Suprapubic skin (tissue), 4 donors: Measurements from ENCODE around the gene ADAMTS17. TPM values are rescaled to one million over a fixed set of nuclear protein-coding genes. Genes with fewer than 3 reads are reported as not detected.
"Not testable (repeated sequence)": the region's sequence is repeated elsewhere in the genome, so short reads cannot be mapped to it uniquely, and the experiment has no call there.

ENCODE experiments used
- DNase-seq, 2 donors: peaks; one replicate each; pipeline ENCODE4 v3.0.0-alpha.2; 2019; ENCODE audit warnings: low spot score in 2 of 2
- H3K27ac ChIP-seq: fragments of 200-600 bp; sonication (generic); one replicate; pipeline ENCODE4 v1.5.1; 2019
- H3K27me3 ChIP-seq: fragments of 200-600 bp; sonication (generic); one replicate; pipeline ENCODE4 v1.5.1; 2019
- H3K36me3 ChIP-seq: fragments of 200-600 bp; sonication (generic); one replicate; pipeline ENCODE4 v1.5.1; 2019
- H3K4me1 ChIP-seq: fragments of 200-600 bp; sonication (generic); one replicate; pipeline ENCODE4 v1.5.1; 2019
- H3K4me3 ChIP-seq: fragments of 200-600 bp; sonication (generic); one replicate; pipeline ENCODE4 v1.5.1; 2019; ENCODE audit warnings: mild to moderate bottlenecking
- H3K9me3 ChIP-seq: fragments of 200-600 bp; sonication (generic); one replicate; pipeline ENCODE4 v1.5.1; 2019
- CTCF ChIP-seq, 2 donors: fragments of 200-600 bp in 1 of 2; fragments of 450-650 bp in 1 of 2; sonication (generic) in 1 of 2; IDR thresholded peaks; one replicate each; pipeline ENCODE4 v1.5.1; 2016 to 2019; ENCODE audit warnings: antibody characterized with exemption in 2 of 2, mild to moderate bottlenecking in 1 of 2, moderate library complexity in 1 of 2
- EP300 ChIP-seq: sonication (generic); formaldehyde crosslinking; IDR thresholded peaks from one replicate; pipeline ENCODE4 v1.6.1; 2017; ENCODE audit warnings: antibody characterized with exemption
- POLR2A ChIP-seq, 2 donors: fragments of 450-650 bp; IDR thresholded peaks; one replicate each; pipeline ENCODE4 v1.6.1; 2017; ENCODE audit warnings: antibody characterized with exemption in 2 of 2, mild to moderate bottlenecking in 2 of 2, moderate library complexity in 2 of 2
- POLR2AphosphoS5 ChIP-seq, 3 donors: sonication (generic); formaldehyde crosslinking; IDR thresholded peaks; one replicate each; pipeline ENCODE4 v1.6.1; 2017; ENCODE audit warnings: antibody characterized with exemption in 3 of 3
- WGBS: methylation state at CpG from one replicate; pipeline ENCODE4 v1.1.5; 2018; 5-methylcytosine and 5-hydroxymethylcytosine counted together
- total RNA-seq, 4 donors: library from RNA; depleted of rRNA; stranded (reverse); fragments of >200 nt; gene quantifications; one replicate each; pipeline ENCODE4 v1.1.0, GENCODE V29; 2016

Gene ADAMTS17
- total RNA-seq, 4 donors from 2014 or later = 4.2 to 12.3 (median 6.3) TPM

GRCh38 chr15:100082761-100083402, 258.9 kb downstream of the ADAMTS17 start:
- Histone ChIP-seq H3K27me3 (no peaks in the 10 kb centered on the region), H3K27ac (no peak overlapping the region), H3K9me3 (no peaks in the 10 kb centered on the region), H3K4me3 (no peak overlapping the region), H3K36me3 (no peaks in the 10 kb centered on the region), H3K4me1 (no peaks in the 10 kb centered on the region)
- no peak for DNase-seq
- TF ChIP-seq POLR2AphosphoS5 (IDR thresholded peaks at IDR 0.05) (no peak), EP300 (no peak), POLR2A (IDR thresholded peaks at IDR 0.05) (no peak), CTCF (IDR thresholded peaks at IDR 0.05) (no peak)
- WGBS = 89% methylated on average over 7 of the region's 7 CpGs

GRCh38 chr15:100081454-100081853, 260.3 kb downstream of the ADAMTS17 start:
- Histone ChIP-seq H3K4me3 (no peak overlapping the region), H3K36me3 (no peaks in the 10 kb centered on the region), H3K4me1 (no peaks in the 10 kb centered on the region), H3K27ac (no peak overlapping the region), H3K9me3 (no peaks in the 10 kb centered on the region), H3K27me3 (no peaks in the 10 kb centered on the region)
- 90% methylated on average over 4 of the region's 4 CpGs for WGBS
- TF ChIP-seq POLR2A (IDR thresholded peaks at IDR 0.05) (no peak), CTCF (IDR thresholded peaks at IDR 0.05) (no peak), EP300 (no peak), POLR2AphosphoS5 (IDR thresholded peaks at IDR 0.05) (no peak)
- DNase-seq = no peak

GRCh38 chr15:100078511-100079220, 263.1 kb downstream of the ADAMTS17 start:
- H3K36me3 ChIP-seq = no peaks in the 10 kb centered on the region
- H3K9me3 ChIP-seq = no peaks in the 10 kb centered on the region
- no peak for TF ChIP-seq EP300
- no peak for TF ChIP-seq POLR2A (IDR thresholded peaks at IDR 0.05)
- TF ChIP-seq CTCF (IDR thresholded peaks at IDR 0.05) = no peak
- no peak for DNase-seq
- no peaks in the 10 kb centered on the region for H3K4me1 ChIP-seq
- no peak overlapping the region for H3K4me3 ChIP-seq
- H3K27ac ChIP-seq = no peak overlapping the region
- WGBS = 69% methylated on average over 6 of the region's 6 CpGs
- no peaks in the 10 kb centered on the region for H3K27me3 ChIP-seq

GRCh38 chr15:100075229-100075628, 266.5 kb downstream of the ADAMTS17 start:
- Histone ChIP-seq H3K9me3 (no peaks in the 10 kb centered on the region), H3K4me3 (no peak overlapping the region), H3K4me1 (no peaks in the 10 kb centered on the region), H3K27me3 (no peaks in the 10 kb centered on the region), H3K27ac (no peak overlapping the region), H3K36me3 (no peaks in the 10 kb centered on the region)
- DNase-seq = no peak
- no peak for TF ChIP-seq POLR2AphosphoS5 (IDR thresholded peaks at IDR 0.05)
- TF ChIP-seq POLR2A (IDR thresholded peaks at IDR 0.05) = no peak
- no peak for TF ChIP-seq CTCF (IDR thresholded peaks at IDR 0.05)
- TF ChIP-seq EP300 = no peak
- 68% methylated on average over 1 of the region's 1 CpG for WGBS

- no peak for DNase-seq
- TF ChIP-seq POLR2A (IDR thresholded peaks at IDR 0.05) = no peak
- TF ChIP-seq CTCF (IDR thresholded peaks at IDR 0.05) = no peak
- TF ChIP-seq POLR2AphosphoS5 (IDR thresholded peaks at IDR 0.05) = no peak
- no peak for TF ChIP-seq EP300
- Histone ChIP-seq H3K27ac (no peak overlapping the region), H3K4me3 (no peak overlapping the region), H3K36me3 (no peaks in the 10 kb centered on the region), H3K9me3 (no peaks in the 10 kb centered on the region), H3K4me1 (no peaks in the 10 kb centered on the region), H3K27me3 (no peaks in the 10 kb centered on the region)
- WGBS = 67% methylated on average over 5 of the region's 5 CpGs
Measured at GRCh38 chr15:100073982-100074381, 267.8 kb downstream of the ADAMTS17 start.

- not testable (repeated sequence) for H3K27ac ChIP-seq, H3K27me3 ChIP-seq, DNase-seq, H3K4me1 ChIP-seq, H3K4me3 ChIP-seq, H3K36me3 ChIP-seq, H3K9me3 ChIP-seq
- 83% methylated on average over 8 of the region's 12 CpGs for WGBS
Measured at GRCh38 chr15:100066521-100067280, 275.1 kb downstream of the ADAMTS17 start.
